ENCODE results near the gene ANKRD6.

Gene ANKRD6

GRCh38 chr6:89554106-89554505 is 121.2 kb downstream of the ANKRD6 start:
- DNase-seq (ENCODE audit: low read depth, low spot score) = no peak
- H3K27ac ChIP-seq = no peak overlapping the region

- DNase-seq (ENCODE audit: low read depth, low spot score) = no peak
Observed at GRCh38 chr6:89555031-89555430, 122.1 kb downstream of the ANKRD6 start.

GRCh38 chr6:89555806-89556205 is 122.9 kb downstream of the ANKRD6 start:
- no peak for DNase-seq (ENCODE audit: low read depth, low spot score)
- H3K27ac ChIP-seq = no peak overlapping the region

More at GRCh38 chr6:89555031-89555430, 122.1 kb downstream of the ANKRD6 start:
- no peak overlapping the region for H3K27ac ChIP-seq

- H3K27ac ChIP-seq = no peak overlapping the region
- no peak for DNase-seq (ENCODE audit: low read depth, low spot score)
Observed at GRCh38 chr6:89559487-89559886, 126.5 kb downstream of the ANKRD6 start.

GRCh38 chr6:89562093-89562973 is 129.4 kb downstream of the ANKRD6 start:
- no peak for DNase-seq (ENCODE audit: low read depth, low spot score)
- no peak overlapping the region for H3K27ac ChIP-seq

GRCh38 chr6:89563866-89564265 is 130.9 kb downstream of the ANKRD6 start:
- DNase-seq (ENCODE audit: low read depth, low spot score) = no peak

GRCh38 chr6:89564752-89565427 is 131.9 kb downstream of the ANKRD6 start:
- no peak for DNase-seq (ENCODE audit: low read depth, low spot score)
- no peak overlapping the region for H3K27ac ChIP-seq

More at GRCh38 chr6:89563866-89564265, 130.9 kb downstream of the ANKRD6 start:
- H3K27ac ChIP-seq = no peak overlapping the region

- H3K27ac ChIP-seq = no peak overlapping the region
- DNase-seq (ENCODE audit: low read depth, low spot score) = no peak
Observed at GRCh38 chr6:89566008-89566800, 133.3 kb downstream of the ANKRD6 start.

- DNase-seq (ENCODE audit: low read depth, low spot score) = no peak
- no peak overlapping the region for H3K27ac ChIP-seq
Observed at GRCh38 chr6:89566930-89567629, 134.1 kb downstream of the ANKRD6 start.

- no peak overlapping the region for H3K27ac ChIP-seq
- DNase-seq (ENCODE audit: low read depth, low spot score) = no peak
Observed at GRCh38 chr6:89567630-89568390, 134.9 kb downstream of the ANKRD6 start.

GRCh38 chr6:89574910-89575561 is 142.1 kb downstream of the ANKRD6 start:
- no peak overlapping the region for H3K27ac ChIP-seq
- DNase-seq (ENCODE audit: low read depth, low spot score) = no peak

GRCh38 chr6:89575562-89575960 is 142.6 kb downstream of the ANKRD6 start:
- DNase-seq (ENCODE audit: low read depth, low spot score) = no peak
- H3K27ac ChIP-seq = no peak overlapping the region

- no peak for DNase-seq (ENCODE audit: low read depth, low spot score)
- H3K27ac ChIP-seq = no peak overlapping the region
Observed at GRCh38 chr6:89580997-89581666, 148.2 kb downstream of the ANKRD6 start.

- no peak for DNase-seq (ENCODE audit: low read depth, low spot score)
- H3K27ac ChIP-seq = no peak overlapping the region
Observed at GRCh38 chr6:89581689-89582088, 148.7 kb downstream of the ANKRD6 start.

- DNase-seq (ENCODE audit: low read depth, low spot score) = no peak
- H3K27ac ChIP-seq = no peak overlapping the region
Observed at GRCh38 chr6:89582669-89583325, 149.8 kb downstream of the ANKRD6 start.

GRCh38 chr6:89583559-89583958 is 150.6 kb downstream of the ANKRD6 start:
- no peak overlapping the region for H3K27ac ChIP-seq
- no peak for DNase-seq (ENCODE audit: low read depth, low spot score)

GRCh38 chr6:89584539-89584938 is 151.6 kb downstream of the ANKRD6 start:
- no peak overlapping the region for H3K27ac ChIP-seq

GRCh38 chr6:89585154-89585553 is 152.2 kb downstream of the ANKRD6 start:
- H3K27ac ChIP-seq = no peak overlapping the region
- no peak for DNase-seq (ENCODE audit: low read depth, low spot score)

More at GRCh38 chr6:89584539-89584938, 151.6 kb downstream of the ANKRD6 start:
- DNase-seq (ENCODE audit: low read depth, low spot score) = no peak
